NCI-H1417 treated with DMSO at 0.1 percent for 48 hours (cell line): ENCODE data around the gene LHFPL6.
A peak's percentile ranks its signal among the peaks of the same experiment; 100 is the strongest.

Experiments used
- DNase-seq: peaks from one replicate; lab custom pipeline; 2025; lab: John Stamatoyannopoulos, UW

LHFPL6 gene

GRCh38 chr13:39602614-39603366 lies at the start of gene LHFPL6:
Gene LHFPL6 (minus strand): TSS chr13:39603193.
- DNase-seq = peak; percentile 32

DNA sequence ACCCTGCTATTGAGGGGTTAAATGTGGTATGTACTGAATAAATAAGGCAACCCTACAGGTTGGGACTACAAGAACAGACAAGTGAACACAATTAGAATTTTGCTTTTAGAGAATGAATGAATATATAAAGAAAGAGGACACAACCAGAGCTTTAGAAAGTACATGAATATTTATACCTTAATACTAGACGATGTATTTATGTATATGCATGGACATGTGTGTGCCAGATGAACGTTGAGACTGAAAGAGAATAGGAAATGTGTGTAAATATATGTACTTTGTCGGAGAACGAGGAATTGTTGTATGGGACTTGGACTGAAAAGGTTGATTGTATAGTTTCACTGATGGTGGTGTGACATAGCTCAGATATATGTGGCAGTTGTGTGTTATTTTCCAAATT lies 43.1 kb upstream of the LHFPL6 start:
- no peak for DNase-seq

DNA sequence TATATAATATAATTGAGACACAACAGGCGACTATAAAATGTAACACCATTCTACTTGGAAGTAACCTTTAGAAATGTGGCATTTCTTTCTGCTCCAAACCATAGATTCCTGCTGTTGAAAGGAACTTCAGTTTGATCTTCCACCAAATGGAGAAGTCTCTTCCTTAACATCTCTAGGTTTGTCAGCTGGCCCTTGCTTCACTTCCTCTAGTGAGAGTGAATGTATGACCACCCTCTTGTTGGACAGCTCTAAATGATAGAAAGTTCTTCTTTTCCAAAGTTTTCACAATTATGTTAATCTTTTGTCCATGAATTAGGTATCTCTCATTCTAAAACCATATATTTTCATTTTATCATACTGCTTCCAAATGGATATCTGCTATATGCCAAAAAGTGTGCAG lies 38.7 kb upstream of the LHFPL6 start:
- no peak for DNase-seq

DNA sequence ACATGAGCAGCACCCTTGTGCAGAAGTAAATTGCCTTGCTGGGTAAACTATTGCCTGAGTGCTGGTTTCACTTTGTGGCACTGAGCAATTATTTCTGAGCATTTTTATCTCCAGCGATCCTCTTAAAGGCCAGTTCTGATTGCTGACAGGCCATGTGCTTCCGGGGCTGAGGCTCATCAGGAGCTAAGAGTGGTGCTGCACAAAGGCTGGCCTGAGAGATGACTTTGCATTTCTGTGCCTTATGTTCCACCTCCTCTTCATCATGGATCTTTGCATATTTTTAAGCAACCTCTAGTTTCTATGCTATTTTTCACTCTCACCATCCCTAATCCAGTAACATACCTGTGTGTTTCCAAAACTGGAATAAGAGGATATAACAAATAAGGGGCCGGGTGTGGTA lies 34.9 kb upstream of the LHFPL6 start:
- no peak for DNase-seq

DNA sequence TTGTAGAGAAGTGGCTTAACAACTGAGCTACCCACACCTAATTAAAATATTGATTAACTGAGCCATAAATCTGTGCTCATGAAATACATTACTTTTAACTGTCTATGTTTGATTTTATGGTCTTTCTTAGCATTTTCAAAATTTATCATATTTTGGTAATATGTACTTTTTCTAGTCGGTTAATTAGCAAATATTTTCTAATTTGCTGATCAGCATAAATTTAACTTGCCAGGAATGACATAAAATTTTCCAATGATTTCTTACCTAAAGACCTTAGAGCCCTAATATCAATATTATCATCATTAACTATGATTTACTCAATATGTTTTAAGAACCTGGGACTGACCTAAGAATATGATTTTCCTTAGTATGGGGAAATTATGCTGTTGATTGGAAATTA lies 32.6 kb upstream of the LHFPL6 start:
- DNase-seq = no peak

DNA sequence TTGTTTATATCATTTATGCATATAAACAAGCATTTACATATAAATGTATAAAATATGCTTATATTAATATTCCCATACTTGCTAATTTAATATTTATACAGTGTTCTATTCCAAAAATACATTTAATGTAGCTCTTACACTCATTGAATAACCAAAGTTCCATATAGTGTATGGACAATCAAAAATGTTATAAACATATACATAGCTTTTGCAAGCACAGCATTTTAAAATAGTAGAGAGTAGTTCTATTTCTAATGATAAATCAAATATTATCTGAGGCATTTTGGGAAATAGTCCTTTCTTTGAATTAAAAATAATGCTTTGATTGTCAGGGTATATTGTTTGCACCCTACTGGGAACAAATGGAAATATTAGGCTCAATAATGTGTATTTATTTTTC lies 30.0 kb upstream of the LHFPL6 start:
- no peak for DNase-seq

- DNase-seq = no peak
Measured at GRCh38 chr13:39631307-39631706, 28.3 kb upstream of the LHFPL6 start.

- no peak for DNase-seq
Measured at GRCh38 chr13:39623466-39623865, 20.5 kb upstream of the LHFPL6 start.

GRCh38 chr13:39618561-39618960 lies 15.6 kb upstream of the LHFPL6 start:
- DNase-seq = no peak

GRCh38 chr13:39616087-39616694 lies 13.2 kb upstream of the LHFPL6 start:
- DNase-seq = no peak

DNA sequence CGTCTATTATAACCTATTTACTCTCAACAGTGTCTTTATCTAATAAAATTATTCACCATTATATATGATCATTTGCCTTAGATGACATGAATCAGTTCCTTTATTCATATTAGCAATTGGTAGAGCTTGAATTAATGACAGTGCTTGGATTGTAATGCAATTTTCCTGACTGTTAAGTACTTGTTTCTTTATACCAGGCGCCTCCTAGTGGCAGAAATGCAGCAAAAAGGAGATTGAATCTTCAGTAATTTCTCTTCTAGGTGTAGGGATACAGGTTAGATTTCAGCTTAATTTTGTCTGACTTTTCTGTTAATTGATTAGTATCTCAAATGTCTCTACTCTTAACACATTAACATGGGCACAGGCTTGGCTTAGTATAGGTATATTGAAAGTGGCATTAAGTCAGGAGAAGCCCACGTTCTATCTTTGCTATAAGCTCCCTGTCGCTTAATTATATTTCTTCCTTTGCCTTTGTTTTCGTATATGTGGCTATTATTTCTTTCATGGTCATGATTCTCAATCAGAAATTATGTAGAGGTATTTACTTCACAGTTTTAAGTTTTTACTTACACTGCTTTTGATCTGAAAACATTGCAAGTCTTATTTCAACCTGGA lies 9.1 kb upstream of the LHFPL6 start:
- peak; percentile 57 for DNase-seq

- DNase-seq = no peak
Measured at GRCh38 chr13:39607876-39608275, 4.9 kb upstream of the LHFPL6 start.

GRCh38 chr13:39605677-39606320 lies 2.8 kb upstream of the LHFPL6 start:
- no peak for DNase-seq

GRCh38 chr13:39604756-39605155 lies 1.8 kb upstream of the LHFPL6 start:
- DNase-seq = no peak

DNA sequence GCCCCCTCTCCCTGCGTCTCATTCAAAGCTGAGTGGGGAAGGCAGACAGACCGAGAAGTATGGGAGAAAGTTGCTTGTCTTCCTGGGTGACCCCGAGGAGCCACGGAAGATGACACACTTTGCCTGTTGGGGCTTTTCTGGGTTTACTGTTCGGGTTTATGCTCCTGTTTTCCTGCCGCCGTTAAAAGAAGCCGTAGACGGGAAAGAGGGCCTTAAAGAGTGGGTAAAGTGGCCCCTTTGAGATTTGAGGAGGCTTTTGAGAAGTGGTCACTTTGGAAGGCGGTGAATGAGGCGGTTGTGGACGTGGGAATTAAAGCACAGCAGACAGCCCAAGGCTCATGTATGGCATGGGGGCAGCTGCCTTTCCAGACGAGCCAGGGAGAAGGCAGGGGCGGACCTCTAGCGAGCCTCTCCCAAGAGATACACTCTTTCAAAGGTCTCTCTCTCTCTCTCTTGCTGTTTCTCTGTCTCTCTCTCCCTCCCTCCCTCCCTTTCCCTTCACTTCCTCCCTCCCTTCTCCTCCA lies 493 bp upstream of the LHFPL6 start:
- no peak for DNase-seq

DNA sequence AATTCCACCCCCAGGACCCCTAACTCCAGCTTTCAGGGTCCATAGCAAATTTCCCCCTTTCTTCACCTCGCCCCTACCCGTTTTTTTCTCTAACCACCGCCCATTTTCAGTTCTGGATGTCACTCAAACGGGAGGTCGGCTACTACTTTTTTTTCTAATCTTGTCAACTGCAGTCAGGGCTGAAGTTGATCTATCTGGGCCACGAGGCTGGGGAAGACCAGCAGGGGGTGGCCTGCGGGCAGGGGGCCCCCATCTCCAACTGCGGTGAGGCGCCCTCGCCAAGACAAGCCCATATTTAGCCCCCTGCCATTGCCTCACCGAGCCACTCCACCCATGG lies 748 bp downstream of the LHFPL6 start:
- DNase-seq = no peak

DNA sequence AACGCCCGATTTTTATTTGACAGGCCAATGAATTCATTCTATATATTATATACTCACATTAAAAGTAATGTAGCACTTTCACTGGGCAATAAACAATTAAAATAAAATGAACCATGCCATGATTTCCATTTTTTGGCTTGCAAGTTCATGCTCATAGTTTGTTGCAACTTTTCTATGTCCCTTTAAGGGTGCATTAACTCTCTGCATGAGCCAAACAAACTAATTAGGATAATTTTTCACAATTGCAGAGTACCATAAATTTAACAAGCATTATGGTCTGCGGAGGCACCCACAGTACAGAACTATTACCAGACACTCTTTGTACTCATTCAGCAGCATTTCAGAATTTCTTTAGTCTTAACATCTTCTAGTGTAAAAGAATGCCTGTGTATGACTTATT lies 1.4 kb downstream of the LHFPL6 start:
- DNase-seq = no peak

GRCh38 chr13:39600766-39601165 lies 2.2 kb downstream of the LHFPL6 start:
- no peak for DNase-seq

- DNase-seq = no peak
Measured at GRCh38 chr13:39599842-39600241, 3.2 kb downstream of the LHFPL6 start.

GRCh38 chr13:39599012-39599411 lies 4.0 kb downstream of the LHFPL6 start:
- no peak for DNase-seq

DNA sequence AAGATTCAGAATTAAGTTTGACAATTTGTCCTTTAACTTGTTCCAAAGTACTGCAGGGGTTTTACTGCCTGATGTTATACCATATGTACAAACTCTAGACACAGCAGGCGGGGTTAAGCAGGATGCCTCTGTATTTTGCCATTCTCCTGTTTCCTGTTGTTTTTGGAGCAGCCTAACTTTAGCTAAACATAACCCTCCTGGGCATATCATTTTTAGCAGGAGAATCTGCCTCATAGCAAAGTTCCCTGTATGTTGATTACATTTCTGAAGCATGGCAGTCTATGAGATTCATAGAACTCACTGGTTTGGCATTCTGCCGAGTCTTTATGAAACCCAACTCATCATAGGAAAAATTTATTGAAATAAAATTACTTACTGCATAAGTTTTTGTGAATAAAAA lies 5.2 kb downstream of the LHFPL6 start:
- no peak for DNase-seq

GRCh38 chr13:39596685-39597084 lies 6.3 kb downstream of the LHFPL6 start:
- no peak for DNase-seq

- DNase-seq = no peak
Measured at GRCh38 chr13:39596176-39596575, 6.8 kb downstream of the LHFPL6 start.
